GM21515 (cell line): ENCODE data around the gene NEURL3.
A peak's percentile ranks its signal among the peaks of the same experiment; 100 is the strongest.

ENCODE experiments used
- ATAC-seq: cut with Tn5 transposase; IDR thresholded peaks from one replicate; pipeline ENCODE4 v1.9.1; 2021; ENCODE audit not compliant: unreplicated experiment

Gene NEURL3

GRCh38 chr2:96528006-96528699 is 23.0 kb upstream of the NEURL3 start:
- ATAC-seq, result no peak

GRCh38 chr2:96527286-96528005 is 22.3 kb upstream of the NEURL3 start:
- ATAC-seq, result peak; percentile 28

GRCh38 chr2:96526615-96527285 is 21.6 kb upstream of the NEURL3 start:
- ATAC-seq, result no peak

- no peak for ATAC-seq
These were observed 21.0 kb upstream of the NEURL3 start for GRCh38 chr2:96526101-96526591.

GRCh38 chr2:96525211-96525507 is 20.0 kb upstream of the NEURL3 start:
- ATAC-seq, result no peak

- no peak for ATAC-seq
These were observed 19.5 kb upstream of the NEURL3 start for GRCh38 chr2:96524482-96525210.

GRCh38 chr2:96523659-96524481 is 18.7 kb upstream of the NEURL3 start:
- no peak for ATAC-seq

- no peak for ATAC-seq
These were observed 17.4 kb upstream of the NEURL3 start for GRCh38 chr2:96522304-96523203.

- no peak for ATAC-seq
These were observed 16.1 kb upstream of the NEURL3 start for GRCh38 chr2:96521219-96521618.

GRCh38 chr2:96520697-96521096 is 15.5 kb upstream of the NEURL3 start:
- no peak for ATAC-seq

GRCh38 chr2:96520231-96520630 is 15.1 kb upstream of the NEURL3 start:
- ATAC-seq, result no peak

GRCh38 chr2:96517079-96517478 is 11.9 kb upstream of the NEURL3 start:
- no peak for ATAC-seq

GRCh38 chr2:96514521-96514920 is 9.4 kb upstream of the NEURL3 start:
- no peak for ATAC-seq

GRCh38 chr2:96512341-96512740 is 7.2 kb upstream of the NEURL3 start:
- ATAC-seq, result no peak

- no peak for ATAC-seq
These were observed 6.7 kb upstream of the NEURL3 start for GRCh38 chr2:96511851-96512250.

GRCh38 chr2:96510931-96511595 is 5.9 kb upstream of the NEURL3 start:
- ATAC-seq, result no peak

GRCh38 chr2:96509847-96510230 is 4.7 kb upstream of the NEURL3 start:
- ATAC-seq, result no peak

- peak; percentile 78 for ATAC-seq
These were observed 4.1 kb upstream of the NEURL3 start for GRCh38 chr2:96509114-96509846.
